Esophagus muscularis mucosa (tissue), 4 donors: ENCODE measurements around the gene ALDH5A1.

Experiments
- CTCF ChIP-seq, 3 experiments: fragments of 200-600 bp in 2 of 3; fragments of 450-650 bp in 1 of 3; sonication (generic) in 2 of 3; IDR thresholded peaks; one replicate each; pipeline ENCODE4 v1.5.1; 2017 to 2019; ENCODE audit warnings: antibody characterized with exemption in 3 of 3, mild to moderate bottlenecking in 2 of 3, moderate library complexity in 1 of 3
- EP300 ChIP-seq: sonication (generic); formaldehyde crosslinking; IDR thresholded peaks from one replicate; pipeline ENCODE4 v1.6.1; 2017; ENCODE audit warnings: antibody characterized with exemption
- POLR2A ChIP-seq: fragments of 450-650 bp; IDR thresholded peaks from one replicate; pipeline ENCODE4 v1.6.1; 2017; ENCODE audit warnings: antibody characterized with exemption, moderate library complexity, mild to moderate bottlenecking, low read depth
- POLR2AphosphoS5 ChIP-seq, 2 donors: sonication (generic); formaldehyde crosslinking; IDR thresholded peaks; one replicate each; pipeline ENCODE4 v1.6.1; 2017; ENCODE audit warnings: antibody characterized with exemption in 2 of 2

GRCh38 chr6:24458134-24458533, 36.6 kb upstream of the ALDH5A1 start:
- TF ChIP-seq CTCF (IDR thresholded peaks at IDR 0.05) = no peak
- TF ChIP-seq POLR2A = no peak
- TF ChIP-seq EP300 = no peak
- TF ChIP-seq POLR2AphosphoS5 (IDR thresholded peaks at IDR 0.05) = no peak
